Mammary epithelial cell (primary cell): ENCODE data around the gene CENPX.

Source experiments
- CTCF ChIP-seq, 2 donors: IDR thresholded peaks in 1 of 2; conservative IDR thresholded peaks in 1 of 2; 2 replicates each; pipeline ENCODE4 v1.5.1; 2011 to 2012; ENCODE audit warnings: inconsistent platforms in 2 of 2, low read length in 2 of 2, mild to moderate bottlenecking in 2 of 2, control low read depth in 1 of 2, low read depth in 1 of 2; ENCODE audit not compliant: insufficient read depth in 1 of 2; ENCODE audit errors: extremely low read depth in 1 of 2
- EZH2 ChIP-seq: IDR thresholded peaks from 2 replicates; pipeline ENCODE4 v1.6.1; 2012; ENCODE audit warnings: low read length, inconsistent platforms, borderline replicate concordance

- TF ChIP-seq CTCF (conservative IDR thresholded peaks at IDR 0.05 in 1 of 2, IDR thresholded peaks at IDR 0.05 in 1 of 2; ENCODE audit: extremely low read depth in 1 of 2, insufficient read depth in 1 of 2, low read depth in 1 of 2, low read length in 2 of 2) (no peak), EZH2 (no peak)
Measured at GRCh38 chr17:82018989-82019689, 3.5 kb downstream of the CENPX start.
